HL-60 (cell line): ENCODE measurements around the gene CCNE1.

Experiments
- DNase-seq, 2 experiments: peaks; one replicate each; pipeline ENCODE4 v3.0.0-alpha.2; 2010 to 2020; ENCODE audit warnings: low read depth in 1 of 2, low spot score in 1 of 2
- H3K27ac ChIP-seq: fragments of 250-450 bp; sonication (Bioruptor Pico); replicated peaks from 2 replicates; pipeline ENCODE4 v1.5.1; 2020; ENCODE audit warnings: mild to moderate bottlenecking, moderate library complexity
- H3K27me3 ChIP-seq: fragments of 250-450 bp; sonication (Bioruptor Pico); 2 replicates; pipeline ENCODE4 v1.5.1; 2021; ENCODE audit warnings: mild to moderate bottlenecking, moderate library complexity; ENCODE audit not compliant: insufficient read depth, poor library complexity, severe bottlenecking
- H3K4me3 ChIP-seq: replicated peaks from 2 replicates; pipeline ENCODE4 v1.5.1; 2011; ENCODE audit warnings: mild to moderate bottlenecking, control low read depth, low read length; ENCODE audit not compliant: insufficient read depth
- GABPA ChIP-seq: IDR thresholded peaks from 2 replicates; pipeline ENCODE4 v1.6.1; 2012; ENCODE audit warnings: low read depth
- POLR2AphosphoS5 ChIP-seq: IDR thresholded peaks from 2 replicates; pipeline ENCODE4 v1.6.1; 2012; ENCODE audit warnings: low read depth
- REST ChIP-seq: IDR thresholded peaks from 2 replicates; pipeline ENCODE4 v1.6.1; 2012; ENCODE audit warnings: low read depth; ENCODE audit not compliant: insufficient replicate concordance
- SPI1 ChIP-seq: IDR thresholded peaks from 2 replicates; pipeline ENCODE4 v1.6.1; 2012; ENCODE audit warnings: low read depth, mild to moderate bottlenecking, borderline replicate concordance
- TF ChIP-seq, protein P1 (sequence below): IDR thresholded peaks from one replicate; pipeline ENCODE4 v1.5.1; 2011; ENCODE audit warnings: low read length, control low read depth, inconsistent platforms; ENCODE audit not compliant: insufficient read depth

Gene CCNE1

GRCh38 chr19:29851769-29852521 is 40.2 kb downstream of the CCNE1 start:
- Histone ChIP-seq H3K27me3 (peaks cover 3% of the 10 kb centered on the region), H3K27ac (no peak overlapping the region), H3K4me3 (no peak overlapping the region)
- TF ChIP-seq POLR2AphosphoS5, result no peak
- no peak for TF ChIP-seq REST
- TF ChIP-seq GABPA, result no peak
- TF ChIP-seq, protein P1, sequence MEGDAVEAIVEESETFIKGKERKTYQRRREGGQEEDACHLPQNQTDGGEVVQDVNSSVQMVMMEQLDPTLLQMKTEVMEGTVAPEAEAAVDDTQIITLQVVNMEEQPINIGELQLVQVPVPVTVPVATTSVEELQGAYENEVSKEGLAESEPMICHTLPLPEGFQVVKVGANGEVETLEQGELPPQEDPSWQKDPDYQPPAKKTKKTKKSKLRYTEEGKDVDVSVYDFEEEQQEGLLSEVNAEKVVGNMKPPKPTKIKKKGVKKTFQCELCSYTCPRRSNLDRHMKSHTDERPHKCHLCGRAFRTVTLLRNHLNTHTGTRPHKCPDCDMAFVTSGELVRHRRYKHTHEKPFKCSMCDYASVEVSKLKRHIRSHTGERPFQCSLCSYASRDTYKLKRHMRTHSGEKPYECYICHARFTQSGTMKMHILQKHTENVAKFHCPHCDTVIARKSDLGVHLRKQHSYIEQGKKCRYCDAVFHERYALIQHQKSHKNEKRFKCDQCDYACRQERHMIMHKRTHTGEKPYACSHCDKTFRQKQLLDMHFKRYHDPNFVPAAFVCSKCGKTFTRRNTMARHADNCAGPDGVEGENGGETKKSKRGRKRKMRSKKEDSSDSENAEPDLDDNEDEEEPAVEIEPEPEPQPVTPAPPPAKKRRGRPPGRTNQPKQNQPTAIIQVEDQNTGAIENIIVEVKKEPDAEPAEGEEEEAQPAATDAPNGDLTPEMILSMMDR, result no peak
- no peak for TF ChIP-seq SPI1
- peak in 1 of 2 experiments; percentile 31 for DNase-seq

DNA sequence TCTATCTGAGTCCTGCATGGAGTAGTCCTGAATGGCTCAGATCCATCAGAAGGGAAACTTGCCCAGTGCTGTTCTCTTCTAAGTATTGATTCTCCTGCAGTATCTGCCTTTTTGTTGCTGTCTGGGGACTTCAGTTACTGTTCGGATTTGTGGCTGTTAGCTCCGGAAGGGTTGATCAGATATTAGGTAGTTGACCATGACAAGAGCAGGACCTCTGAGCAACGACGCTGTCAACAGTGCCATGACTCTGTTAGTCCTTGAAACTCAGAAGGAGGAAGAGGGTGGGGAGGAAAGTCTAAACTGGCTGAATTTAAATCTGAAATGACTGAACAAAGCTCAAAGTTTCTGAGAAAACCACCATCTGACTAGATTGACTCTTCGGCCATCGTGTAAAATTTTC is 42.2 kb downstream of the CCNE1 start:
- no peak for TF ChIP-seq POLR2AphosphoS5
- TF ChIP-seq REST, result no peak
- TF ChIP-seq SPI1, result no peak
- TF ChIP-seq, protein P1, result no peak
- TF ChIP-seq GABPA, result no peak
- no peak for DNase-seq

GRCh38 chr19:29855087-29855486 is 43.3 kb downstream of the CCNE1 start:
- Histone ChIP-seq H3K27ac (no peak overlapping the region), H3K27me3 (peaks cover 3% of the 10 kb centered on the region), H3K4me3 (no peak overlapping the region)
- TF ChIP-seq POLR2AphosphoS5, result no peak
- no peak for DNase-seq

More for the DNA sequence above, 42.2 kb downstream of the CCNE1 start:
- Histone ChIP-seq H3K27me3 (peaks cover 3% of the 10 kb centered on the region), H3K4me3 (no peak overlapping the region), H3K27ac (no peak overlapping the region)

GRCh38 chr19:29855741-29856500 is 44.1 kb downstream of the CCNE1 start:
- no peak for DNase-seq
- Histone ChIP-seq H3K4me3 (no peak overlapping the region), H3K27me3 (peaks cover 3% of the 10 kb centered on the region), H3K27ac (no peak overlapping the region)
- TF ChIP-seq, protein P1, result no peak
- TF ChIP-seq POLR2AphosphoS5, result no peak
- TF ChIP-seq SPI1, result no peak
- no peak for TF ChIP-seq REST
- TF ChIP-seq GABPA, result no peak
